Parathyroid adenoma (tissue), 2 donors: ENCODE data around the gene OR12D3.

Experiments used
- H2AFZ ChIP-seq: fragments of 300-600 bp; sonication (generic); one replicate; pipeline ENCODE4 v1.7.0; 2017; ENCODE audit warnings: antibody characterized with exemption, mild to moderate bottlenecking
- H3K27ac ChIP-seq: fragments of 300-600 bp; sonication (generic); one replicate; pipeline ENCODE4 v1.7.0; 2017
- H3K27me3 ChIP-seq: fragments of 300-600 bp; sonication (generic); one replicate; pipeline ENCODE4 v1.7.0; 2017; ENCODE audit warnings: low read length; ENCODE audit not compliant: control insufficient read depth, insufficient read depth
- H3K36me3 ChIP-seq: fragments of 300-600 bp; sonication (generic); one replicate; pipeline ENCODE4 v1.7.0; 2017; ENCODE audit warnings: low read length; ENCODE audit not compliant: control insufficient read depth, insufficient read depth
- H3K4me1 ChIP-seq: fragments of 300-600 bp; sonication (generic); one replicate; pipeline ENCODE4 v1.7.0; 2017; ENCODE audit warnings: control low read depth
- H3K4me2 ChIP-seq: fragments of 300-600 bp; sonication (generic); one replicate; pipeline ENCODE4 v1.7.0; 2017; ENCODE audit warnings: low read length
- H3K4me3 ChIP-seq: fragments of 300-600 bp; sonication (generic); one replicate; pipeline ENCODE4 v1.7.0; 2017; ENCODE audit warnings: low read depth, low read length
- H3K79me2 ChIP-seq: fragments of 300-600 bp; sonication (generic); one replicate; pipeline ENCODE4 v1.7.0; 2017; ENCODE audit warnings: control low read depth
- H3K9ac ChIP-seq: fragments of 300-600 bp; sonication (generic); one replicate; pipeline ENCODE4 v1.7.0; 2017; ENCODE audit warnings: mild to moderate bottlenecking
- H3K9me3 ChIP-seq: fragments of 300-600 bp; sonication (generic); one replicate; pipeline ENCODE4 v1.7.0; 2017; ENCODE audit warnings: low read length; ENCODE audit not compliant: control insufficient read depth
- TF ChIP-seq, protein P1 (sequence below): fragments of 300-600 bp; sonication (generic); IDR thresholded peaks from one replicate; pipeline ENCODE4 v1.7.0; 2017; ENCODE audit warnings: antibody characterized with exemption, mild to moderate bottlenecking
- donor health status: primary hyperparathyroidism.

Gene OR12D3

DNA sequence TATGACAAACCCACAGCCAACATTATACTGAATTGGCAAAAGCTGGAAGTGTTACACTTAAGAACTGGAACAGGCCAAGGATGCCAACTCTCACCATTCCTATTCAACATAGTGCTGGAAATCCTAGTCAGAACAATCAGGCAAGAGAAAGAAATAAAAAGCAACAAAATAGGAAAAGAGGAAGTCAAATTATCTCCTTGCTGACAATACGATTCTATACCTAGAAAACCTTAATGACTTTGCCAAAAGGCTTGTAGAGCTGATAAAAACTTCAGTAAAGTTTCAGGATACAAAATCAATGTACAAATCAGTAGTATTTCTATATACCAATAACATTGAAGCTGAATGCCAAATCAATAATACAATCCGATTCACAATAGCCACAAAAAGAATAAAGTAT lies 38.8 kb downstream of the OR12D3 start:
- no peak overlapping the region for H3K27ac ChIP-seq
- no peaks in the 10 kb centered on the region for H3K27me3 ChIP-seq
- TF ChIP-seq, protein P1, sequence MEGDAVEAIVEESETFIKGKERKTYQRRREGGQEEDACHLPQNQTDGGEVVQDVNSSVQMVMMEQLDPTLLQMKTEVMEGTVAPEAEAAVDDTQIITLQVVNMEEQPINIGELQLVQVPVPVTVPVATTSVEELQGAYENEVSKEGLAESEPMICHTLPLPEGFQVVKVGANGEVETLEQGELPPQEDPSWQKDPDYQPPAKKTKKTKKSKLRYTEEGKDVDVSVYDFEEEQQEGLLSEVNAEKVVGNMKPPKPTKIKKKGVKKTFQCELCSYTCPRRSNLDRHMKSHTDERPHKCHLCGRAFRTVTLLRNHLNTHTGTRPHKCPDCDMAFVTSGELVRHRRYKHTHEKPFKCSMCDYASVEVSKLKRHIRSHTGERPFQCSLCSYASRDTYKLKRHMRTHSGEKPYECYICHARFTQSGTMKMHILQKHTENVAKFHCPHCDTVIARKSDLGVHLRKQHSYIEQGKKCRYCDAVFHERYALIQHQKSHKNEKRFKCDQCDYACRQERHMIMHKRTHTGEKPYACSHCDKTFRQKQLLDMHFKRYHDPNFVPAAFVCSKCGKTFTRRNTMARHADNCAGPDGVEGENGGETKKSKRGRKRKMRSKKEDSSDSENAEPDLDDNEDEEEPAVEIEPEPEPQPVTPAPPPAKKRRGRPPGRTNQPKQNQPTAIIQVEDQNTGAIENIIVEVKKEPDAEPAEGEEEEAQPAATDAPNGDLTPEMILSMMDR: no peak
- no peak overlapping the region for H3K4me3 ChIP-seq
- no peaks in the 10 kb centered on the region for H3K36me3 ChIP-seq
- H3K9me3 ChIP-seq: no peaks in the 10 kb centered on the region
- no peaks in the 10 kb centered on the region for H3K4me1 ChIP-seq
- no peak overlapping the region for H3K9ac ChIP-seq
- H2AFZ ChIP-seq: no peak overlapping the region
- no peaks in the 10 kb centered on the region for H3K79me2 ChIP-seq
- H3K4me2 ChIP-seq: no peak overlapping the region

GRCh38 chr6:29332676-29333075 lies 42.4 kb downstream of the OR12D3 start:
- no peaks in the 10 kb centered on the region for H3K4me1 ChIP-seq
- no peak overlapping the region for H3K27ac ChIP-seq
- no peak overlapping the region for H3K4me3 ChIP-seq
- TF ChIP-seq, protein P1: no peak
- no peaks in the 10 kb centered on the region for H3K9me3 ChIP-seq
- no peak overlapping the region for H3K4me2 ChIP-seq
- H3K27me3 ChIP-seq: no peaks in the 10 kb centered on the region
- no peak overlapping the region for H2AFZ ChIP-seq
- no peaks in the 10 kb centered on the region for H3K79me2 ChIP-seq
- no peak overlapping the region for H3K9ac ChIP-seq
- H3K36me3 ChIP-seq: no peaks in the 10 kb centered on the region

GRCh38 chr6:29325777-29326176 lies 49.3 kb downstream of the OR12D3 start:
- no peaks in the 10 kb centered on the region for H3K27me3 ChIP-seq
- H3K27ac ChIP-seq: no peak overlapping the region
- H3K9ac ChIP-seq: no peak overlapping the region
- TF ChIP-seq, protein P1: no peak
- no peak overlapping the region for H3K4me2 ChIP-seq
- H2AFZ ChIP-seq: no peak overlapping the region
- no peaks in the 10 kb centered on the region for H3K4me1 ChIP-seq
- no peak overlapping the region for H3K4me3 ChIP-seq
- H3K79me2 ChIP-seq: no peaks in the 10 kb centered on the region
- H3K9me3 ChIP-seq: no peaks in the 10 kb centered on the region
- no peaks in the 10 kb centered on the region for H3K36me3 ChIP-seq
